Inflammatory macrophage treated with lipopolysaccharide for 4 hours (primary cell): Measurements from ENCODE around the gene PYY.
"Not testable (repeated sequence)": the region's sequence is repeated elsewhere in the genome, so short reads cannot be mapped to it uniquely, and the experiment has no call there.

Source experiments
- DNase-seq: peaks from one replicate; pipeline ENCODE4 v3.0.0-alpha.2; 2020

The PYY gene

GRCh38 chr17:43978078-43978477 is 24.3 kb upstream of the PYY start:
- DNase-seq, result no peak

DNA sequence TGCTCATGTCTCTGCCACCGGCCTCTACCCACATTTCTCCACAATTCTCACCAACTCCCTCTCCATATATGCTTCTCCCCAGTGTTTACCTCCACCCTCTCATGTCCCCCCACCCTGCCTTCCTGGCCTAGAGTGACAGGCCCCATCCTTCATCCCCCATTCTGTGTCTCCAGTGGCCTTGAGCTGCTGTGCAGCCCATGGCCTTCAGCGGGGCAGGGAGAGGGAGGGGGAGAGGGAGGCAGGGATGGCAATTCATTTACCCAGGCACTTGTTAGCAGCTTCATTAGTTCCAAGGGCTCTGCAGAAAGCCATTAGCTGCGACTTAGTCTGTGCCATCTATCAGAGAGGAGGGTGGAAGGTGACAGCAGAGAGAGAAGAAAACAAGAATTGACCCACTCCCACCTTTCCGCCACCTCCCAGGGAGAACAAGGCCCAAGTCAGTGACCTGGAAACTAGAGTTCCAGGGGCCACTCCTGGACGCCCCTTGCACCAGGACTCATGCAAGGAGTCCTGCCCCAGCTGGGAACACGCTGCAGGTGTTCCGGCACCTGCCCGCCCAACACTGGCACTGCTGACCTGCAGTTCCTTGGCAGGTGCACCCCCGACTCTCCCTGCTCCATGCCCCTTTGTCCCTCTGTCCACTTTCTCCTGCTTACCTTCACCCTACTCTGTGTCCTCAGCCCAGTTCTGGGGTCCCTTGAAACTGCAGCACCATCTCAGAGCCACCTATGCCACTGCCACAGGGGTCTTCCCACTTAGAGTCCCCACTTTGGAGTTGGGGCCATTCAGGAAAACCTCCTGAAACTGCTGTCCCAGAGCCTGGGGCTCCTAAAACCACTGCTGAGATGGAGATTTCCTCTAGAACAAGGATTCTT is 23.5 kb upstream of the PYY start:
- DNase-seq, result no peak

DNA sequence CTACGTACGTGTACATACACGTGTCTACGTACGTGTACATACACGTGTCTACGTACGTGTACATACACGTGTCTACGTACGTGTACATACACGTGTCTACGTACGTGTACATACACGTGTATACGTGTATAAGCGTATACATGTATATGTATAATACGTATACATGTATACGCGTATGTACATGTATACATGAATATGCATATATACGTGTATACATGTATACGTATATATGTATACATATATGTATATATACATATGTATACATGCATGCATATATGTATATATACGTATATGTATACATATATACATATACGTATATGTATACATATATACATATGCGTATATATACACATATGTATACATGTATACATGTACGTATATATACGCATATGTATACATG is 22.2 kb upstream of the PYY start:
- DNase-seq, result no peak

DNA sequence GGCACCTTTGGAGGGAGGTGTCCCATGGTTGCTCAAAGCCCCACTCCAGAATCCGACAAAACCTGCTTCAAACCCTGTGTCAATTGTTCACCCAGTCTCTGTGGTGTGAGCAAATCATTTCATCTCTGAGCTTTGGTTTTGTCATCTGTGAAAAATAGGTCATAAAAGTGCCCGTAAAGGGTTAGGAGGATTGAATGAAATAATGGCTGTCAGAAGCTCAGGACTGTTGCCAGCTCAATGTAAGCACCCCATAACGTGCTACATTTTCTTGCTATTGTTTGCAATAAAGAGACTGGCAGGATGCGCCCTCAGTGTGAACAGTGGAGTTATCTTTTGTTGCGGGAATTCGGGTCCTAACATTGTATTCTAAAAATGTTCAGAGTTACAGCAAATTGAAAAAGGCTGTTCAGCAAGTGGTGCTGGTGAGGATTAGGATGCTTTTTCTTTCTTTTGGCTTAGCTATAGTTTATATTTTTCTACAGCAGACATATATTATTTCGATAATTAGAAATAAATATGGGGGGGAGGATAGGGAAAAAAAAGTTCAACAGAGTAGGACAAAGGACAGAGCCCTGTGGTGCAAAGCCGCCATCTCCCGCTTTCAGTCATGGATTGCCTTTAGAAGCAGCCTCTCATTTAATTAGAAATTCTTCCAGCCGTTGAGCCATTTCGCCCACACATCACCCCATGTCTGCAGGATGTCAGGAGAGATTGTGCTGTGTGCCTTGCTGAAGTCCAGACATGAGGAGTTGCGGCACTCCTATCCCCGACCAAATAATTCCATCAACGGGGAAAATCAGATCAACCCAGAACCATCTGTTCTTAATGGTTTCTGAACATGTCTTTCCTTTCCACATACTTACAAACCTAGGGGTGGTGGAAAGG is 20.9 kb upstream of the PYY start:
- DNase-seq, result no peak

DNA sequence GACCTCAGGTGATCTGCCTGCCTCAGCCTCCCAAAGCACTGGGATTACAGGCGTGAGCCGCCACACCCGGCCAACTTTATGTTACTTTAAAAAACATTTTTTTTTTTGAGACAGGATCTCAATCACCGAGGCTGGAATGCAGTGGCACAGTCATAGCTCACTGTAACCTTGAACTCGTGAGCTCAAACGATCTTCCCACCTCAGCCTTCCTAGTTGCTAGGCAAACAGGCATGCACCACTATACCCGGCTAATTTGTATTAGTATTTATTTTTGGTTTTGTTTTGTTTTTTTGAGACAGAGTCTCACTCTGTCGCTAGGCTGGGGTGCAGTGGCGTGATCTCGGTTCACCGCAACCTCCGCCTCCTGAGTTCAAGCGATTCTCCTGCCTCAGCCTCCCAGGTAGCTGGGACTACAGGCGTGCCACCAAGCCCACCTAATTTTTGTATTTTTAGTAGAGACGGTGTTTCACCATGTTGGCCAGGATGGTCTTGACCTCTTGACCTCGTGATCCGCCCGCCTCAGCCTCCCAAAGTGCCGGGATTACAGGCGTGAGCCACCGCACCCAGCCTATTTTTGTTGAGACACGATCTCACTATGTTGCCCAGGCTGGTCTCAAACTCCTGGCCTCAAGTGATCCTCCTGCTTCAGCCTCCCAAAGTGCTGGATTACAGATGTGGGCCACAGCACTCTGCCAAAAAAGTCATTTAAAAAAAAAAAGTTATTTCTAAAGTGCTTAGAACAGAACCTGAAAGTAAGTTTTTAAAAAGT is 18.9 kb upstream of the PYY start:
- DNase-seq, result not testable (repeated sequence)

DNA sequence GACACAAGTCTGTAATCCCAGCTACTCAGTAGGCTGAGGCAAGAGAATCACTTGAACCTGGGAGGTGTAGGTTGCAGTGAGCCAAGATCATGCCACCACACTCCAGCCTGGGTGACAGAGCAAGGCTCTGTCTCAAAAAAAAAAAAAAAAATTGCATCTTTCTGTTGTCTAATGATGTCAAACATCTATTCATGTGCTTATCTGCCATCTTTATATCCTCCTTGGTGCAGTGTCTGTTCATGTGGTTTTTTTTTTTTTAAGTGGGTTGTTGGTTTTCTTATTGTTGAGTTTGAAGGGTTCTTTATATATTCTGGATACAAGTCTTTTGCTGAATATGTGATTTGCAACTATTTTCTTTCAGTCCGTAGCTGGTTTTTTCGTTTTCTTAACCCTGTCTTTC is 17.7 kb upstream of the PYY start:
- not testable (repeated sequence) for DNase-seq

DNA sequence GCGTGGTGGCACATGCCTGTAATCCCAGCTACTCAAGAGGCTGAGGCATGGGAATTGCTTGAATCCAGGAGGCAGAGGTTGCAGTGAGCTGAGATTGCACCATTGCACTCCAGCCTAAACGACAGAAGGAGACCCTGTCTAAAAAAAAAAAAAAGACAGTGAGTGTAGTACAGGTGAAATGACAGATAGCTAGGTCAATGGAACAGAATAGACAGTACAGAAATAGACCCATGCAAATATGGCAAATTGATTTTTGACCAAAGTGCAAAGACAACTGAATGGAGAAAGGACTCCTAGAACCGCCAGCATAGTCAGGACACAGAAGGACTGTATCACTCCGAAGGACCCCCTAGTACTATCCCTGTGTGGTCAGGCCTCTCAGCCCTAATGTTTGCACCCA is 16.6 kb upstream of the PYY start:
- no peak for DNase-seq

GRCh38 chr17:43967251-43967875 is 13.6 kb upstream of the PYY start:
- DNase-seq, result no peak

DNA sequence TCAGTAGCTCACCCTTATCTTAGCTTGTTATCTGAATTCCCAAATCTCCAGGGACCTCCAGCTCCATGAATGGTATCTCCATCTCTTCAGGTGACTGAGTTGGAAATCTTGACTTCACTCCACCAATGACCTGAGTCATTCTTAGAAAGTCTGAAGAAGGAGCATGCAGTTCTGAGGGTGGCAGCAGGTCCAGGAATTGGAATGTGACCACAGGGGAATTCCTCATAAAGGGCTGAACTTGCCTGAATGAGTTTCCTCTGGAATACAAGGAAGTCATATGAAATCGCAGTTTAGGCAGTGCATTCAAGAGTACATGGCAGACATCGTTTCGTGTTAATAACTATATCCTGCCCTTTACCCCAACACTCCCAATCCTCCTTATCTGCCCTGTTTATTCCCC is 12.5 kb upstream of the PYY start:
- no peak for DNase-seq

DNA sequence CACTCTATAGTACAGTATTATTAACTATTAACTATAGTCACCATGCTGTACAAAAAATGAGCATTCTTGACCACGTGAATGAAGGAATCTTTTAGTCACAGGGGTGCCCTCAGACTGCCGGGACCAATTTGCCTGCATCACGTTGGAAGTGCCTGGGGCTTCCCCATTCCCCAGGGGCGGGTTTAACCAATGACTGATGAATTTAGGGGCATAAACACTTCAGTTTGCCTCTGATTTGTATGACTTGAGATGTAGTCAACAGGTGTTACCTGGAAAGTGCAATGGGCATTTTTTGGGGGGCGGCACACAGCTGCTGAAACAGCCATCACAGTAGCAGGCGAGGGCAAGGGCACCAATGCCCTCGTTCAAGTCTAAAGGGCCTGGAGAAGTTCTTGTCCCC is 8.7 kb upstream of the PYY start:
- DNase-seq, result no peak

DNA sequence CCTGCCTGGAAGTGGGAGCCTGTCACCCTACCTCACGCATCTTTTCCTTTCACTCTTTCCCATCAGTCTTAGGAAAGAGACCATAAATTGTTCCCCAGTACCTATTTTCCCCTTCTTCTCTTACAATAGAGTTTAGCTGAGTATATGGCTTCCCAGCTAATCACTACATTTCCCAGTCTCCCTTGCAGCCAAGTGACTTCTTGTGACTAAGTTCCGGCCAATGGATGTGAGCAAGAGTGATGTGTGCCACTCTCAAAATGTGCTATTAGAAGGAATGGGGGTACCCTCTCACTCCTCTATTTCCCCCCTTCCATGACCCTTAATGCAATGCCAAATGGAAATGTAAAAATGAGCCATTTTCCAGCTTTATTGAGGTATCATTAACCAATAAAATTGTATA is 8.2 kb upstream of the PYY start:
- no peak for DNase-seq

GRCh38 chr17:43961292-43961691 is 7.6 kb upstream of the PYY start:
- DNase-seq, result not testable (repeated sequence)

GRCh38 chr17:43958748-43959352 is 5.1 kb upstream of the PYY start:
- no peak for DNase-seq

GRCh38 chr17:43956222-43956621 is 2.5 kb upstream of the PYY start:
- DNase-seq, result no peak

- no peak for DNase-seq
These were observed 745 bp downstream of the PYY start for GRCh38 chr17:43952724-43953666.

DNA sequence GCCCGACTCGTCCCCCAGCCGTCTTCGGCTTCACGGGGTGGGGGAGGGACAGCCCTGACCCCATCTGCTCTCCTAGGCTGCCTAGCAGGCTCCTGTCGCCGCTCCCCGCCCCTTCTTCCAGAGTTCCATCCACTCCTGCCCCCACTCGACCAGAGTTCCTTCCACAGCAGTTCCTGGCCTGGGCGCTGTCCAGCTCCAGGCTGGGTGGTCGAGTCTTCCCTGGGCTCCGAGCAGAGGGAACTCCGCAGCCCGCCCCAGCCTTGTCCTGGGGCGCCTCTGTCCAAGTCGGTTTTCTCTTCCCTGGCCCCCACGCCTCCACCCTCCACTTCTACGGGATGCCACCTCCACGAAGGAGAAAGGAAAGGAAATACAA is 1.4 kb downstream of the PYY start:
- no peak for DNase-seq

DNA sequence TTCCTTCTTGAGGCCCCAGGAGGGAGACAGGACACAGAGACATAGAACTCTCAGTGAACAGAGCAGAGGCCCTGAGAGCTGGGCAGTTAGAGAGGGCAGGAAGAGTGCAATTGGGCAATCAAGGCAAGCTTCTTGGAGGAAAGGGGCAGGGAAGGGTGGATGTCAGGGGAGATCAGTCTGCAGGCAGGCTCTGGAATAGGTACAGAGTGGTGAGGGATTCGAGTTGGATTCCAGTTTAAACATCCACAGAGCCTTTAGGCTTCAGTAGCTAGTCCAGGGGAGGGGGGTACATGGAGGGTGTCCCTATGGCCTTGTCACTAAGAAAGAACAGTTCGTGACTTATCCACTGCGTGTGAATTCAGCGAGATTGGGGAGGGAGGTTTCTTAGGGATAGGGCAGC is 2.0 kb downstream of the PYY start:
- DNase-seq, result no peak

- no peak for DNase-seq
These were observed 3.2 kb downstream of the PYY start for GRCh38 chr17:43950554-43950953.

GRCh38 chr17:43949781-43950180 is 4.0 kb downstream of the PYY start:
- DNase-seq, result no peak

DNA sequence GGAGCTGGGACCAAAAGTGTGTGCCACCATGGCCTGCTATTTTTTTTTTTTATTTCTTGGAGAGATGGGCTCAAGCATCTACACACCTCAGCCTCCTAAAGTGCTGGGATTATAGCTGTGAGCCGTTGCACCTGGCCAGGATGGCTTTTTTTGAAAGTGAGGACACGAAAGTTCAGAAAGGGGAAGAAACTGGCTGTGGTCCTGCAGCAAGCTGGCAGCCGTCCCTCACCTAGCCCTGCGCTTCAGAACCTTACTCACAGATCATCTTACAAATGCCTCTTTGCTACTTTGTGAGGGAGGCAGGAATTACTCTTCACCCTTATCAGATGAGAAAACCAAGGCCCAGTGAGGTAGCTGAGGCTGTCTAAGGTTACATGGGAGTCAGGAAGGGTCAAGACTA is 7.0 kb downstream of the PYY start:
- DNase-seq, result no peak
